Keratinocyte (primary cell): ENCODE results near the gene DCUN1D2.

ENCODE experiments used
- CTCF ChIP-seq, 3 experiments: IDR thresholded peaks in 1 of 3; conservative IDR thresholded peaks in 1 of 3; optimal IDR thresholded peaks in 1 of 3; 2 replicates in 2 of 3; 3 replicates in 1 of 3; pipeline versions ENCODE3 to v1.5.1; 2011; ENCODE audit warnings: low read length in 3 of 3, mild to moderate bottlenecking in 3 of 3, moderate library complexity in 2 of 3, control low read depth in 1 of 3, inconsistent platforms in 1 of 3; ENCODE audit not compliant: insufficient read depth in 2 of 3; ENCODE audit errors: extremely low read depth in 1 of 3
- EZH2 ChIP-seq: IDR thresholded peaks from one replicate; pipeline ENCODE4 v1.6.1; 2012; ENCODE audit warnings: inconsistent platforms, mild to moderate bottlenecking, low read length, moderate library complexity

- TF ChIP-seq CTCF (optimal IDR thresholded peaks at IDR 0.05 in 1 of 3, IDR thresholded peaks at IDR 0.05 in 1 of 3, conservative IDR thresholded peaks at IDR 0.05 in 1 of 3; ENCODE audit: extremely low read depth in 1 of 3, insufficient read depth in 2 of 3, low read length in 3 of 3) (no peak), EZH2 (no peak)
Observed at GRCh38 chr13:113420232-113420631, 70.3 kb downstream of the DCUN1D2 start.
